Smooth muscle cell (in vitro differentiated cells): ENCODE measurements around the gene RTEL1. TPM values are rescaled to one million over a fixed set of nuclear protein-coding genes. Genes with fewer than 3 reads are reported as not detected.

ENCODE experiments used
- DNase-seq: peaks from one replicate; lab custom pipeline; 2025; ENCODE audit not compliant: unreplicated experiment; lab: John Stamatoyannopoulos, UW
- H2AFZ ChIP-seq: fragments of 200-600 bp; sonication (generic); 2 replicates; pipeline ENCODE4 v1.6.0; 2016; ENCODE audit warnings: antibody characterized with exemption, low read depth, mild to moderate bottlenecking
- H3F3A ChIP-seq: fragments of 200-600 bp; sonication (generic); 2 replicates; pipeline ENCODE4 v1.6.0; 2017; ENCODE audit warnings: antibody characterized with exemption, low read depth
- H3K27ac ChIP-seq: fragments of 200-600 bp; sonication (generic); 2 replicates; pipeline ENCODE4 v1.5.1; 2016; ENCODE audit warnings: low read depth, mild to moderate bottlenecking
- H3K27me3 ChIP-seq: fragments of 200-600 bp; sonication (generic); 2 replicates; pipeline ENCODE4 v1.6.1; 2016; ENCODE audit warnings: low read depth, mild to moderate bottlenecking
- H3K36me3 ChIP-seq: fragments of 200-600 bp; sonication (generic); 2 replicates; pipeline ENCODE4 v1.5.1; 2016; ENCODE audit warnings: low read depth
- H3K4me1 ChIP-seq: fragments of 200-600 bp; sonication (generic); 2 replicates; pipeline ENCODE4 v1.5.1; 2016; ENCODE audit warnings: low read depth
- H3K4me2 ChIP-seq: fragments of 200-600 bp; sonication (generic); 2 replicates; pipeline ENCODE4 v1.6.0; 2016; ENCODE audit warnings: mild to moderate bottlenecking
- H3K4me3 ChIP-seq: fragments of 200-600 bp; sonication (generic); 2 replicates; pipeline ENCODE4 v1.5.1; 2016; ENCODE audit warnings: mild to moderate bottlenecking
- H3K79me2 ChIP-seq: fragments of 200-600 bp; sonication (generic); 2 replicates; pipeline ENCODE4 v1.6.0; 2016; ENCODE audit warnings: low read depth, mild to moderate bottlenecking
- H3K9ac ChIP-seq: fragments of 200-600 bp; sonication (generic); 2 replicates; pipeline ENCODE4 v1.6.0; 2016; ENCODE audit warnings: low read depth
- H3K9me3 ChIP-seq: fragments of 200-600 bp; sonication (generic); replicated peaks from 2 replicates; pipeline ENCODE4 v1.5.1; 2016; ENCODE audit warnings: low read depth
- H4K20me1 ChIP-seq: fragments of 200-600 bp; sonication (generic); 2 replicates; pipeline ENCODE4 v1.6.0; 2016; ENCODE audit warnings: low read depth
- WGBS: methylation state at CpG from one replicate; pipeline ENCODE4 v1.1.7; 2016; ENCODE audit warnings: low lambda C conversion rate; 5-methylcytosine and 5-hydroxymethylcytosine counted together
- polyA plus RNA-seq: library from polyadenylated mRNA; unstranded; fragments of >200 nt; fragmentation: Nextera tagmentation; extraction: Ambion mirVana; gene quantifications from 2 replicates; pipeline ENCODE4 v1.2.1, GENCODE V29; 2016
- total RNA-seq: library from RNA; depleted of rRNA; stranded (reverse); fragments of >200 nt; gene quantifications from 2 replicates; pipeline ENCODE4 v1.2.3, GENCODE V29; 2014
- TF ChIP-seq, protein P1 (sequence below): fragments of 200-600 bp; sonication (generic); IDR thresholded peaks from 2 replicates; pipeline ENCODE4 v1.5.1; 2017; ENCODE audit warnings: borderline replicate concordance, mild to moderate bottlenecking, antibody characterized with exemption; ENCODE audit not compliant: insufficient read depth, poor library complexity, severe bottlenecking

Gene RTEL1
- total and polyA plus RNA-seq, 2 experiments from 2014 or later = 10.4 to 14.2 TPM

DNA sequence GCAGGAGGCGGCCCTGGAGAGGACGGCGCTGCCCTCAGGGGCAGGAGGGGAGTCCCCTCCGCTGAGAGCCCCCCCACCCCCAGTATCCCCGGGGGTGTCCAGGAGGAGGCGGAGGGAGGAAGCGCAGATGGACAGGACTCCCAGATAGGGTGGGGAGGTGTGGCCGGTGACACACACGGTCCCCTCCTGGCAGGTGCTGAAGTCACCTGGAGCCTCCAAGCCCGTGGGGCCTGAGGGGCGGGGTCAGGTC is 6.2 kb upstream of the RTEL1 start:
- WGBS = 38% methylated on average over 7 of the region's 11 CpGs

DNA sequence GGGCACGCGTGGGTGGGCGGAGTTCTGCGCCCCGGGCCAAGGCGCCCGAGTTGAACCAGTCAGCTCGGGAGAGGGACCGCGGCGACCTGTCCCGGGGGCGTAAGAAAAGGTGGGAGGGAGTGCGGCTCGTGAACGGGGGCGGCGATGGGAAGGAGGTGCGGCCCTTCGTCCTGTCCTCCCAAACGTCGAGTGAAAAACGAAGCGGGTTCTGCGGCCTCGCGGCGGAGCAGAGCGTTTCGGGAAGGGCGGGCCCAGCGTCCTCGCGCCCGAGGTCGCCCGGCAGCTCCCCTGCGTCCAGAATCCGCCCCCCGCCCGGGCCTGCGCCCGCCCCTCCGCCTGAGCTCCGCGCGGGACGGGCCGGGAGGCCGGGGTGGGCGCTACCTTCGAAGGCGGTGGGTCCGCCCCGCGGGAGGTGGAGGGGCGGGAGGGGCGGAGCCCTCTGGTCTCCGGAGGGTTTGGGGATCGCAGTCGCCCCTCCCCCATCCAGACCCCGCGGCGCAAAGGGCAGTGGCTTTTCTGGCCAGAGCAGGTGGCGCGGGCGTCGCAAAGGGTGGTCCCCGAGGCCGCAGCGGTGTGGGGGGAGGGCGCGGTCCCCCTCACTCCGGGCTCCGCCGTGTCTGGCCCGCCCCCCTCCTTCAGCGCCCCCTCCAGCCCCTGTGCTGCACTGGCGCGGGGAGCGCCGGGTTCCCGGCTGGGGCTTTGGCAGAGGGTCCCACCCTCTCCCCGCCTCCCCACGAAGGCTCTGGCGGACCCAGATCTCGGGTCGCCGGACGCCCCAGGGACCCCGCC is 5.7 kb upstream of the RTEL1 start:
- no peaks in the 10 kb centered on the region for H3K36me3 ChIP-seq
- no peaks in the 10 kb centered on the region for H3K4me1 ChIP-seq
- H4K20me1 ChIP-seq = peaks cover 13% of the 10 kb centered on the region
- H3K4me3 ChIP-seq = peak overlapping the region; percentile 58
- H2AFZ ChIP-seq = peak overlapping the region; percentile 6
- no peak for DNase-seq
- H3K27me3 ChIP-seq = no peaks in the 10 kb centered on the region
- no peak overlapping the region for H3K27ac ChIP-seq
- no peaks in the 10 kb centered on the region for H3K79me2 ChIP-seq
- H3K9me3 ChIP-seq = no peaks in the 10 kb centered on the region
- TF ChIP-seq, protein P1, sequence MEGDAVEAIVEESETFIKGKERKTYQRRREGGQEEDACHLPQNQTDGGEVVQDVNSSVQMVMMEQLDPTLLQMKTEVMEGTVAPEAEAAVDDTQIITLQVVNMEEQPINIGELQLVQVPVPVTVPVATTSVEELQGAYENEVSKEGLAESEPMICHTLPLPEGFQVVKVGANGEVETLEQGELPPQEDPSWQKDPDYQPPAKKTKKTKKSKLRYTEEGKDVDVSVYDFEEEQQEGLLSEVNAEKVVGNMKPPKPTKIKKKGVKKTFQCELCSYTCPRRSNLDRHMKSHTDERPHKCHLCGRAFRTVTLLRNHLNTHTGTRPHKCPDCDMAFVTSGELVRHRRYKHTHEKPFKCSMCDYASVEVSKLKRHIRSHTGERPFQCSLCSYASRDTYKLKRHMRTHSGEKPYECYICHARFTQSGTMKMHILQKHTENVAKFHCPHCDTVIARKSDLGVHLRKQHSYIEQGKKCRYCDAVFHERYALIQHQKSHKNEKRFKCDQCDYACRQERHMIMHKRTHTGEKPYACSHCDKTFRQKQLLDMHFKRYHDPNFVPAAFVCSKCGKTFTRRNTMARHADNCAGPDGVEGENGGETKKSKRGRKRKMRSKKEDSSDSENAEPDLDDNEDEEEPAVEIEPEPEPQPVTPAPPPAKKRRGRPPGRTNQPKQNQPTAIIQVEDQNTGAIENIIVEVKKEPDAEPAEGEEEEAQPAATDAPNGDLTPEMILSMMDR = no peak
- H3F3A ChIP-seq = no peaks in the 10 kb centered on the region
- no peak overlapping the region for H3K9ac ChIP-seq
- WGBS = no CpG with 5 or more reads among the region's 91 CpGs
- peak overlapping the region; percentile 94 for H3K4me2 ChIP-seq

More for the DNA sequence above, 6.2 kb upstream of the RTEL1 start:
- no peaks in the 10 kb centered on the region for H3K36me3 ChIP-seq
- no peak overlapping the region for H3K9ac ChIP-seq
- no peak for DNase-seq
- H3K79me2 ChIP-seq = no peaks in the 10 kb centered on the region
- peak overlapping the region; percentile 94 for H3K4me2 ChIP-seq
- no peaks in the 10 kb centered on the region for H3K4me1 ChIP-seq
- H3K27me3 ChIP-seq = no peaks in the 10 kb centered on the region
- TF ChIP-seq, protein P1 = no peak
- no peaks in the 10 kb centered on the region for H3K9me3 ChIP-seq
- no peaks in the 10 kb centered on the region for H3F3A ChIP-seq
- no peak overlapping the region for H3K27ac ChIP-seq
- H4K20me1 ChIP-seq = peaks cover 13% of the 10 kb centered on the region
- peak overlapping the region; percentile 58 for H3K4me3 ChIP-seq
- H2AFZ ChIP-seq = no peak overlapping the region

DNA sequence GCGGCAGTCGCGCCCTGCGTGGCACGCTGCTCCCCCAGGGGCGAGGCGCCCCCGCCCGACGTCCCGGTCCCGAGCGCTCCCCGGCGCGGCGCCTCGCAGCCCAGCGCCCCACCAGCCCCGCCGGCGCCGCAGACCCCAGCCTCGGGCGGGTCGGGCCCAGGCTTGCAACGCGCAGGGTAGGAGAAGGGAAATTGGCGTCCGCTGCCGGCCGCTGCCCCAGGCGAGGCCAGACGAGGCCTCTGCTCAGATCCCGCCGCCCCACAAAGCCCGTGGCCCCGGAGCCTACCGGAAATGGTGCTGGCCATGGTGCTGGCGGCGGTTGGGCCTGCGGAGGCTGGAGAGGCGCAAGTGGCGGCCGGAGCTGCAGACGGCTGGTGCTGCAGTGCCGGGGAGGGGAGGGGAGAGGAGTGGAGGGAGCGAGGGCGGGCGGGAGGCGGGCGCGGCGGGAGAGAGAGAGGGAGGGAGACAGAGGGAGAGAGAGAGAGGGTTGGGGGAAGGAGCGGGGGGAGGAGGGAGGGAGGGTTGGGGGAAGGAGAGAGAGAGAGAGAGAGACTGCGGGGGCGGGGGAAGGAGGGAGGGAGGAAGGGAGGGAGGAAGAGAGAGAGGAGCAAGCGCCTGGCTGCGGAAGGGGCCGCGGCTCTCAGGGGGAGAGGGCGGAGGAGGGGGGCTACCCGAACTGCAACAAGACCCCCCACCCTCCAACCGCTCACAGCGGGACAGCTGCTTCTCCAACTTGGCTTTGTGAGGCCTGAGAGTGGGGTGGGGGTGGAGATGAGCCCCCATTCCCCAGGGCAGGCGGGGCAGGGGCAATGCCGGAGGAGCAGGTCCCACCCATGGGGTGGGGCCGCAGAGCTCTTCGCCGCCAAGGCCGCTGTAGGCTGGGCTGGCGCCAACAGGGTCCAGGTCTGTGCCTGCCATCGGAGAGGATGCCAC is 4.8 kb upstream of the RTEL1 start, which contains the start of gene STMN3:
STMN3 (minus strand) TSS at position 384 of the 933 bp plus-strand sequence; CDS start at position 305, 79 bp downstream.
- Histone ChIP-seq H3K9ac (no peak within 1 kb of the TSS), H2AFZ (peak within 1 kb of the TSS; percentile 6)

More for the DNA sequence above, 4.8 kb upstream of the RTEL1 start, which contains the start of gene STMN3:
- Histone ChIP-seq H3K27ac (no peak within 1 kb of the TSS), H3K9me3 (no peaks in the 10 kb centered on the region), H3K4me3 (peak within 1 kb of the TSS; percentile 58), H3K79me2 (no peaks in the 10 kb centered on the region), H3K4me1 (peaks cover 4% of the 10 kb centered on the region), H3K27me3 (no peaks in the 10 kb centered on the region), H3K4me2 (peak within 1 kb of the TSS; percentile 94), H3K36me3 (no peaks in the 10 kb centered on the region), H3F3A (no peaks in the 10 kb centered on the region), H4K20me1 (peaks cover 13% of the 10 kb centered on the region)
- TF ChIP-seq, protein P1 = no peak
- peak; percentile 76 for DNase-seq
- WGBS = under 1% methylated on average over 25 of the region's 73 CpGs
